Kidney (tissue), 14 donors: ENCODE measurements around the gene JMJD7. TPM values are rescaled to one million over a fixed set of nuclear protein-coding genes. Genes with fewer than 3 reads are reported as not detected.

Source experiments
- DNase-seq, 5 donors: peaks; one replicate each; pipeline ENCODE4 v3.0.0-alpha.2; 2013 to 2020
- FAIRE-seq: peaks from 2 replicates; lab custom pipeline; 2012; peaks lifted over from hg19 to GRCh38; lab: Jason Lieb, UNC
- H3K27ac ChIP-seq, 2 donors: one replicate each; pipeline ENCODE4 v1.7.0; 2013; ENCODE audit warnings: low read depth in 2 of 2, low read length in 2 of 2, inconsistent platforms in 1 of 2
- H3K27me3 ChIP-seq: one replicate; pipeline ENCODE4 v1.7.1; 2013; ENCODE audit warnings: low read length, inconsistent platforms; ENCODE audit not compliant: control insufficient read depth, insufficient read depth
- H3K36me3 ChIP-seq, 3 donors: one replicate each; pipeline versions ENCODE4 v1.7.0 to v1.7.1; 2013; ENCODE audit warnings: low read length in 3 of 3, control low read depth in 1 of 3, inconsistent platforms in 1 of 3; ENCODE audit not compliant: insufficient read depth in 3 of 3, control insufficient read depth in 2 of 3
- H3K4me1 ChIP-seq, 3 donors: one replicate each; pipeline versions ENCODE4 v1.7.0 to v1.7.1; 2013; ENCODE audit warnings: low read length in 3 of 3, inconsistent platforms in 1 of 3, low read depth in 1 of 3; ENCODE audit not compliant: control insufficient read depth in 2 of 3, insufficient read depth in 2 of 3
- H3K4me3 ChIP-seq, 3 donors: one replicate each; pipeline versions ENCODE4 v1.7.0 to v1.8.1; 2013; ENCODE audit warnings: low read length in 3 of 3, control low read depth in 1 of 3, inconsistent platforms in 1 of 3
- H3K9ac ChIP-seq, 3 donors: one replicate each; pipeline versions ENCODE4 v1.7.0 to v1.7.1; 2013; ENCODE audit warnings: low read length in 3 of 3, control low read depth in 1 of 3, inconsistent platforms in 1 of 3
- H3K9me3 ChIP-seq, 3 donors: one replicate each; pipeline versions ENCODE4 v1.7.0 to v1.7.1; 2013; ENCODE audit warnings: low read length in 3 of 3, control low read depth in 1 of 3, inconsistent platforms in 1 of 3; ENCODE audit not compliant: control insufficient read depth in 2 of 3, insufficient read depth in 1 of 3
- CTCF ChIP-seq: IDR thresholded peaks from 3 replicates; pipeline ENCODE4 v1.5.1; 2012; ENCODE audit warnings: mild to moderate bottlenecking, moderate library complexity, borderline replicate concordance; ENCODE audit not compliant: insufficient read depth; ENCODE audit errors: extremely low read depth
- intact Hi-C: fragments of 100-400 bp; cut with DNase I; formaldehyde crosslinking; loops from one replicate; pipeline ENCODE4 v1.11.1; 2022
- polyA plus RNA-seq: library from polyadenylated mRNA; stranded (reverse); fragments of 350-450 nt; fragmentation: Illumina TruSeq; extraction: RNeasy Lipid Tissue Mini Kit (QIAGEN cat#74804); gene quantifications from one replicate; pipeline ENCODE4 v1.2.3, GENCODE V29; 2014; ENCODE audit warnings: low read depth, low replicate concordance; ENCODE audit not compliant: insufficient read depth
- total RNA-seq: library from RNA; stranded (reverse); fragmentation: NEBNext Ultra II Directional; extraction: Animal tissue kit (Norgen Biotek cat#: 25700); gene quantifications from one replicate; pipeline ENCODE4 v1.2.1, GENCODE V29; 2021
- donor health status: control.
- donor health status: control.
- donor health status: control.
- donor health status: control.
- donor health status: control.
- donor health status: DM: yes; HTN: yes; CAD: no.
- donor health status: Normal renal cell carcinoma (clear cell type).

Gene JMJD7
- total and polyA plus RNA-seq, 2 donors from 2014 or later: 16.2 to 17.6 TPM

- no peaks in the 10 kb centered on the region for H3K36me3 ChIP-seq
- no peaks in the 10 kb centered on the region for H3K27me3 ChIP-seq
- intact Hi-C loops: no loop called here
- H3K9me3 ChIP-seq: no peaks in the 10 kb centered on the region
- no peak overlapping the region for H3K4me3 ChIP-seq
- H3K9ac ChIP-seq: no peak overlapping the region
- no peak for TF ChIP-seq CTCF
- H3K4me1 ChIP-seq: peaks cover 0 to 15% (median 4%) of the 10 kb centered on the region in 3 donors
- no peak overlapping the region for H3K27ac ChIP-seq
- FAIRE-seq (no peak), DNase-seq (no peak)
These were observed 47.6 kb upstream of the JMJD7 start for GRCh38 chr15:41780266-41780665.

GRCh38 chr15:41780727-41781126 is 47.2 kb upstream of the JMJD7 start:
- Histone ChIP-seq H3K9ac (no peak overlapping the region), H3K36me3 (no peaks in the 10 kb centered on the region), H3K27me3 (no peaks in the 10 kb centered on the region), H3K27ac (no peak overlapping the region), H3K9me3 (no peaks in the 10 kb centered on the region), H3K4me1 (peaks cover 0 to 10% (median 0%) of the 10 kb centered on the region in 3 donors), H3K4me3 (no peak overlapping the region)
- no peak for TF ChIP-seq CTCF
- intact Hi-C loops: no loop called here
- FAIRE-seq (no peak), DNase-seq (no peak)

GRCh38 chr15:41782371-41783282 is 45.3 kb upstream of the JMJD7 start:
- FAIRE-seq (no peak), DNase-seq (no peak)
- no peaks in the 10 kb centered on the region for H3K27me3 ChIP-seq
- intact Hi-C loops: no loop called here
- H3K27ac ChIP-seq: no peak overlapping the region
- H3K9ac ChIP-seq: no peak overlapping the region
- H3K4me1 ChIP-seq: peaks cover 0 to 3% (median 0%) of the 10 kb centered on the region in 3 donors
- TF ChIP-seq CTCF: no peak
- no peaks in the 10 kb centered on the region for H3K9me3 ChIP-seq
- no peak overlapping the region for H3K4me3 ChIP-seq
- H3K36me3 ChIP-seq: no peaks in the 10 kb centered on the region
